Measurements from ENCODE around the gene NOLC1. TPM values are rescaled to one million over a fixed set of nuclear protein-coding genes. Genes with fewer than 3 reads are reported as not detected.

Gene NOLC1
- total and polyA plus RNA-seq, 2 of the 13 experiments (the other 11 are each of a cell fraction or from before 2014, with no cell fraction given) = 50.6 to 81.0 TPM

DNA sequence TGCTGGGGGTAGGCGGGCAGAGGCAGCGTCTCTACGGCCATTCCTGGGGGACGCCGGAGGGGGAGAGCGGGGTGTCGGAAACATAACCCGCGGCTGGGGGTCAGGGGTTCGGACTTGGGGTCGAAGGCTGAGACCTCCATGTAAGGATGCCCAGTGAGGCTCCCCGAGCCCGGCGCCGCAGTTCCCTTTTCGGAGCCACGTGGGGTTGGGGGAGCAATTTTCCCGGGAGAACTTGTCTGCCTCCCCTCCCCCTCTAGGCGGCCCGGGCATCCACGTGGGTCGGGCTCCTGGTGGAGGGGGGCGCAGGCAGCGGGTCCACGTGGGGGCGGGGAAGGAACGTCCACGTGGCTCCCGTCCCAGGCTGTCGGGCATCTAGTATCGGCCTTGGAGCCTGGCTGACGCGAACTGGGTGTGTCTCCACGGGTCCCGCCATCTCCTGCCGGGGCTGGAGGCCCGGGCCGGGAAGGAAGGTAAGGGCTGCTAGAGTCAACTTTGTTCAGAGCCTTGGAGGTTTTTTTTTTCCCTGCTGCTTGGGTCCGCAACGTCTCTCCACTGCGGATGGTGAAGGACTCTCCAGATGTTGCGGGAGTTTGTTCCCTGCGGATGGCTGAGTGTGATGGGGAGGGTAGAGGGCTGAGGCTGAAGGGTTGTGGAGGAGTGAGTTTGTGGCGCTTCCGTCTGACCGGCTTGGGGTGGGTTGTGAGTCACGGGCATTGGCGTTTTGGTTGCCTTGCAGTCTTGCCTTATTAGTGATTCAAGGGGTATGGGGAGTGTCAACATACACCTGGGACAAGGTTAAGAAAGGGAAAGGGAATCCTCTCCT is 18.6 kb upstream of the NOLC1 start (continued):
- TF ChIP-seq, protein P1, sequence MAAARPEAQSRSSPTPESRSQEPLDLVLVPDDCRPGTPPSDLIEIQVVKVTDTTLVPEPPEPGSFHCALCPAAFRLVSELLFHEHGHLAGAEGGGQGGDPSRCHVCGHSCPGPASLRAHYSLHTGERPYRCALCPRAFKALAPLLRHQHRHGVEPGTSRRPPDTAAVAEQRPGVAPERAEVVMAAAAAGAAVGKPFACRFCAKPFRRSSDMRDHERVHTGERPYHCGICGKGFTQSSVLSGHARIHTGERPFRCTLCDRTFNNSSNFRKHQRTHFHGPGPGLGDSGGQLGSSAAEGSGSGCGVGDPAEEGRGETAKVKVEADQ (CRISPR knock-in tag; IDR thresholded peaks at IDR 0.05; ENCODE audit: borderline replicate concordance) = no peak
- TF ChIP-seq, protein P2, sequence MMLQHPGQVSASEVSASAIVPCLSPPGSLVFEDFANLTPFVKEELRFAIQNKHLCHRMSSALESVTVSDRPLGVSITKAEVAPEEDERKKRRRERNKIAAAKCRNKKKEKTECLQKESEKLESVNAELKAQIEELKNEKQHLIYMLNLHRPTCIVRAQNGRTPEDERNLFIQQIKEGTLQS (CRISPR knock-in tag; IDR thresholded peaks at IDR 0.05) = no peak
- no peak; the same call in 1 of the 2 replicates for TF ChIP-seq ZFP90 (CRISPR knock-in tag; IDR thresholded peaks at IDR 0.05; ENCODE audit: borderline replicate concordance)
- TF ChIP-seq JARID2 (CRISPR knock-in tag; IDR thresholded peaks at IDR 0.05; ENCODE audit: insufficient replicate concordance) = no peak
- no peak for TF ChIP-seq ZNF432 (CRISPR knock-in tag; IDR thresholded peaks at IDR 0.05; ENCODE audit: borderline replicate concordance)
- TF ChIP-seq ZNF317 (CRISPR knock-in tag; IDR thresholded peaks at IDR 0.05) = no peak
- TF ChIP-seq, protein P3, sequence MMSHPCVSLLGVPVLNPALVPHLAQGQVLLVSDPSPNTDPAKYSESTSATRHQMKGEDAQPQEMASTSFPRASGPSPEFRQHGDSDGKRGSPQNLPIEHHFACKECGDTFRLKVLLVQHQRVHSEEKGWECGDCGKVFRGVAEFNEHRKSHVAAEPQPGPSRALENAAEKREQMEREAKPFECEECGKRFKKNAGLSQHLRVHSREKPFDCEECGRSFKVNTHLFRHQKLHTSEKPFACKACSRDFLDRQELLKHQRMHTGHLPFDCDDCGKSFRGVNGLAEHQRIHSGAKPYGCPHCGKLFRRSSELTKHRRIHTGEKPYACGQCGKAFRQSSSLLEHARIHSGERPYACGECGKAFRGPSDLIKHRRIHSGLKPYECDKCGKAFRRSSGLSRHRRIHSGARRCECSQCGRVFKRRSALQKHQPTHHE (CRISPR knock-in tag; IDR thresholded peaks at IDR 0.05; ENCODE audit: borderline replicate concordance) = no peak
- no peak for TF ChIP-seq ZFP62 (CRISPR knock-in tag; IDR thresholded peaks at IDR 0.05)
- TF ChIP-seq EED (CRISPR knock-in tag; IDR thresholded peaks at IDR 0.05) = 0 out of 2 replicates have a peak, but pooled peaks have one; percentile 8
- no peak for TF ChIP-seq ZBTB7B (CRISPR knock-in tag; IDR thresholded peaks at IDR 0.05)
- TF ChIP-seq, protein P4, sequence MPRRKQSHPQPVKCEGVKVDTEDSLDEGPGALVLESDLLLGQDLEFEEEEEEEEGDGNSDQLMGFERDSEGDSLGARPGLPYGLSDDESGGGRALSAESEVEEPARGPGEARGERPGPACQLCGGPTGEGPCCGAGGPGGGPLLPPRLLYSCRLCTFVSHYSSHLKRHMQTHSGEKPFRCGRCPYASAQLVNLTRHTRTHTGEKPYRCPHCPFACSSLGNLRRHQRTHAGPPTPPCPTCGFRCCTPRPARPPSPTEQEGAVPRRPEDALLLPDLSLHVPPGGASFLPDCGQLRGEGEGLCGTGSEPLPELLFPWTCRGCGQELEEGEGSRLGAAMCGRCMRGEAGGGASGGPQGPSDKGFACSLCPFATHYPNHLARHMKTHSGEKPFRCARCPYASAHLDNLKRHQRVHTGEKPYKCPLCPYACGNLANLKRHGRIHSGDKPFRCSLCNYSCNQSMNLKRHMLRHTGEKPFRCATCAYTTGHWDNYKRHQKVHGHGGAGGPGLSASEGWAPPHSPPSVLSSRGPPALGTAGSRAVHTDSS (CRISPR knock-in tag; conservative IDR thresholded peaks at IDR 0.05) = no peak
- TF ChIP-seq TRIM24 (CRISPR knock-in tag; IDR thresholded peaks at IDR 0.05) = no peak
- TF ChIP-seq, protein P5, sequence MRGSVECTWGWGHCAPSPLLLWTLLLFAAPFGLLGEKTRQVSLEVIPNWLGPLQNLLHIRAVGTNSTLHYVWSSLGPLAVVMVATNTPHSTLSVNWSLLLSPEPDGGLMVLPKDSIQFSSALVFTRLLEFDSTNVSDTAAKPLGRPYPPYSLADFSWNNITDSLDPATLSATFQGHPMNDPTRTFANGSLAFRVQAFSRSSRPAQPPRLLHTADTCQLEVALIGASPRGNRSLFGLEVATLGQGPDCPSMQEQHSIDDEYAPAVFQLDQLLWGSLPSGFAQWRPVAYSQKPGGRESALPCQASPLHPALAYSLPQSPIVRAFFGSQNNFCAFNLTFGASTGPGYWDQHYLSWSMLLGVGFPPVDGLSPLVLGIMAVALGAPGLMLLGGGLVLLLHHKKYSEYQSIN (CRISPR knock-in tag; IDR thresholded peaks at IDR 0.05; ENCODE audit: borderline replicate concordance) = no peak
- peak; percentile 21 for TF ChIP-seq SKI (IDR thresholded peaks at IDR 0.05; ENCODE audit: partially characterized antibody)
- no peak for TF ChIP-seq THYN1 (CRISPR knock-in tag; IDR thresholded peaks at IDR 0.05; ENCODE audit: borderline replicate concordance, low read depth)
- TF ChIP-seq SALL2 (CRISPR knock-in tag; IDR thresholded peaks at IDR 0.05) = peak; percentile 18; the same call in 1 of the 2 replicates
- no peak for TF ChIP-seq GTF2F1 (IDR thresholded peaks at IDR 0.05; ENCODE audit: low read length)
- TF ChIP-seq RORA (CRISPR knock-in tag; IDR thresholded peaks at IDR 0.05) = no peak
- no peak for TF ChIP-seq ZNF891 (CRISPR knock-in tag; IDR thresholded peaks at IDR 0.05)
- no peak for TF ChIP-seq ZNF33A (CRISPR knock-in tag; IDR thresholded peaks at IDR 0.05; ENCODE audit: borderline replicate concordance)
- TF ChIP-seq, protein P6, sequence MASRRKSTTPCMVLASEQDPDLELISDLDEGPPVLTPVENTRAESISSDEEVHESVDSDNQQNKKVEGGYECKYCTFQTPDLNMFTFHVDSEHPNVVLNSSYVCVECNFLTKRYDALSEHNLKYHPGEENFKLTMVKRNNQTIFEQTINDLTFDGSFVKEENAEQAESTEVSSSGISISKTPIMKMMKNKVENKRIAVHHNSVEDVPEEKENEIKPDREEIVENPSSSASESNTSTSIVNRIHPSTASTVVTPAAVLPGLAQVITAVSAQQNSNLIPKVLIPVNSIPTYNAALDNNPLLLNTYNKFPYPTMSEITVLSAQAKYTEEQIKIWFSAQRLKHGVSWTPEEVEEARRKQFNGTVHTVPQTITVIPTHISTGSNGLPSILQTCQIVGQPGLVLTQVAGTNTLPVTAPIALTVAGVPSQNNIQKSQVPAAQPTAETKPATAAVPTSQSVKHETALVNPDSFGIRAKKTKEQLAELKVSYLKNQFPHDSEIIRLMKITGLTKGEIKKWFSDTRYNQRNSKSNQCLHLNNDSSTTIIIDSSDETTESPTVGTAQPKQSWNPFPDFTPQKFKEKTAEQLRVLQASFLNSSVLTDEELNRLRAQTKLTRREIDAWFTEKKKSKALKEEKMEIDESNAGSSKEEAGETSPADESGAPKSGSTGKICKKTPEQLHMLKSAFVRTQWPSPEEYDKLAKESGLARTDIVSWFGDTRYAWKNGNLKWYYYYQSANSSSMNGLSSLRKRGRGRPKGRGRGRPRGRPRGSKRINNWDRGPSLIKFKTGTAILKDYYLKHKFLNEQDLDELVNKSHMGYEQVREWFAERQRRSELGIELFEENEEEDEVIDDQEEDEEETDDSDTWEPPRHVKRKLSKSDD (CRISPR knock-in tag; IDR thresholded peaks at IDR 0.05; ENCODE audit: low read depth) = no peak

Measured in HepG2 (cell line).